Stimulated activated CD4-positive, alpha-beta T cell treated with anti-CD3 and anti-CD28 coated beads, Interleukin-1b, Interleukin-23, amount 100 ng/mL, for 24 hours (primary cell): ENCODE data around the gene DPEP2.
"Not testable (repeated sequence)": the region's sequence is repeated elsewhere in the genome, so short reads cannot be mapped to it uniquely, and the experiment has no call there.

ENCODE experiments used
- DNase-seq, 4 experiments: peaks; one replicate each; pipeline ENCODE4 v3.0.0-alpha.2; 2020; ENCODE audit warnings: low read depth in 4 of 4, low spot score in 1 of 4

DPEP2 gene

DNA sequence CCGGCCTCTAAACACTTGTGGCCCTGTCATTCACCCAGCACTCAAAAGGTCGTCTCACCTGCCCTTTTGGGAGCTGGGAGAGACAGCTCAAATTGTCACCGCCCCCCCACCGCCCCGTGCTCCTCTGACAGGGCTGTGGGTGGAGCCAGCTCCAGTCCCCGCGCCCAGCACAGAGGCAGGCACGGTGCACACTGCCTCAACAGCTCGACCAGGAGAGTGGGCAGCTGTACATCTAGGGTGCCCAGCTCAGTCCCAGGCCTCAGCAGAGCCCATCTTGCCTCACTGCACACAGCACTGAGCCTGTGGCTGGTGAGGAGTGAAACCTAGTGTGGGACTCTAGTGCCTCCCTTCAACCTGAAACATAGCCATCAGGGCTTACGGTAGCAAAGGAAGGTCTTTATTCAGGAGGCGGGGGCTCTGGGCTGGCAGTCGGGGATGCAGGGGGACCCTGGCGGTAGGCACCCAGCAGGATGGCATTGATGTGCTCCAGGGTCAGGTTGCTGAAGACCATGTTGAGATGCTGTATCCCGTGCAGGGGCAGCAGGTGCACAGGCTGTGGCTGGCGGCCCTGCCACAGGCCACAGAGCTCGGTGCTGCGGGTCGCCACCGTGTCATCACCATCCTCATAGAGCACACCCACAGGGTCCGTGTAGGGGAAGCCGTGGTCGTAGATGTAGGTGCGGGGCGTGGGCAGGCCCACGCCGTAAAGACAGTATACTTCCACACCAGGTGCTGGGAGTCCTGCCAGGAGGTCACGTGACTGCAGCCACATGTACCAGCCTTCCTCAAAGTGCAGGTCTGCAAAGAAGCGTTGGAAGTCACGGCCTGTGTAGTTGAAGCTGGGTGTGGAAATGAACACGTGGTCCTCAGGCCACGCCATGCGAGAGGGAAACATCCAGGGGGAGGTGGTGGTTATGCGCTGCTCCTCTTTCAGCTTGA lies 59.5 kb downstream of the DPEP2 start:
- DNase-seq = peak in 2 of 4 experiments; percentile 50 to 64

DNA sequence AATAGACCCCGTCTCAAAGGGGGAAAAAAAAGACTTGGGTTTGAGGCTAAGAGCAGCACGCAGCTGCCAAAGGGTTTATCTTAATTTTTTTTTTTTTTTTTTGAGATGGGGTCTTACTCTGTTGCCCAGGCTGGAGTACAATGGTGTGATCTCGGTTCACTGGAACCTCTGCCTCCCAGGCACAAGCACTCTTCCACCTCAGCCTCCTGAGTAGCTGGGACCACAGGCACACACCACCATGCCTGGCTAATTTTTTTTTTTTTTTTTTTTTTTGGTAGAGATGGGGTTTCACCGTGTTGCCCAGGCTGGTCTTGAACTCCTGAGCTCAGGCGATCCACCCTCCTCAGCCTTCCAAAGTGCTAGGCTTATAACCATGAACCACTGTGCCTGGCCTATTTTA lies 61.6 kb downstream of the DPEP2 start:
- not testable (repeated sequence) for DNase-seq
